SK-N-SH treated with all-trans-retinoic acid at 6 μM for 48 hours (cell line): ENCODE measurements around the gene SUGP2.

Source experiments
- ARNTL ChIP-seq: fragments of 450-650 bp; formaldehyde crosslinking; IDR thresholded peaks from 2 replicates; pipeline ENCODE4 v1.5.0; 2020; ENCODE audit warnings: low read depth, mild to moderate bottlenecking, moderate library complexity, borderline replicate concordance
- BACH2 ChIP-seq: fragments of 250-450 bp; sonication (Bioruptor Pico); IDR thresholded peaks from 2 replicates; pipeline ENCODE4 v1.9.0; 2021; ENCODE audit warnings: mild to moderate bottlenecking, borderline replicate concordance
- ESRRG ChIP-seq: fragments of 250-450 bp; sonication (Bioruptor Pico); IDR thresholded peaks from 2 replicates; pipeline ENCODE4 v1.6.1; 2021; ENCODE audit warnings: mild to moderate bottlenecking
- OSR1 ChIP-seq: fragments of 250-450 bp; sonication (Bioruptor Pico); IDR thresholded peaks from 2 replicates; pipeline ENCODE4 v1.8.0; 2022; ENCODE audit warnings: moderate library complexity, mild to moderate bottlenecking, inconsistent platforms
- PATZ1 ChIP-seq: fragments of 250-450 bp; sonication (Bioruptor Pico); IDR thresholded peaks from 2 replicates; pipeline ENCODE4 v1.8.0; 2020; ENCODE audit warnings: mild to moderate bottlenecking, moderate library complexity, borderline replicate concordance
- PPARA ChIP-seq: fragments of 250-450 bp; sonication (Bioruptor Pico); IDR thresholded peaks from 2 replicates; pipeline ENCODE4 v1.5.0; 2020; ENCODE audit warnings: mild to moderate bottlenecking, borderline replicate concordance
- TSHZ2 ChIP-seq: fragments of 250-450 bp; sonication (Bioruptor Pico); IDR thresholded peaks from 2 replicates; pipeline ENCODE4 v1.5.0; 2020; ENCODE audit warnings: mild to moderate bottlenecking, moderate library complexity
- ZC3H10 ChIP-seq: fragments of 250-450 bp; sonication (Bioruptor Pico); IDR thresholded peaks from 2 replicates; pipeline ENCODE4 v1.5.1; 2021; ENCODE audit warnings: mild to moderate bottlenecking, moderate library complexity
- ZFP3 ChIP-seq: fragments of 250-450 bp; sonication (Bioruptor Pico); IDR thresholded peaks from 2 replicates; pipeline ENCODE4 v1.5.0; 2020; ENCODE audit warnings: mild to moderate bottlenecking, moderate library complexity
- ZNF70 ChIP-seq: fragments of 450-650 bp; formaldehyde crosslinking; IDR thresholded peaks from 2 replicates; pipeline ENCODE4 v1.5.0; 2020; ENCODE audit warnings: mild to moderate bottlenecking, moderate library complexity
- ZNF8 ChIP-seq: fragments of 450-650 bp; formaldehyde crosslinking; IDR thresholded peaks from 2 replicates; pipeline ENCODE4 v1.5.0; 2020; ENCODE audit warnings: mild to moderate bottlenecking, moderate library complexity

- TF ChIP-seq ESRRG, result no peak
- no peak for TF ChIP-seq ARNTL (CRISPR knock-in tag)
- TF ChIP-seq PATZ1 (CRISPR knock-in tag), result no peak
- no peak for TF ChIP-seq TSHZ2
- TF ChIP-seq PPARA (CRISPR knock-in tag), result no peak
- no peak for TF ChIP-seq BACH2 (CRISPR knock-in tag)
- TF ChIP-seq ZNF70 (CRISPR knock-in tag), result no peak
- TF ChIP-seq ZC3H10 (CRISPR knock-in tag), result no peak
- no peak for TF ChIP-seq ZNF8 (CRISPR knock-in tag)
- no peak for TF ChIP-seq ZFP3 (CRISPR knock-in tag)
- no peak for TF ChIP-seq OSR1
These were observed 9.5 kb upstream of the SUGP2 start for GRCh38 chr19:19042732-19043280.
